Body of pancreas (tissue), 4 donors: ENCODE measurements around the gene ZNF133.

Experiments used
- CTCF ChIP-seq, 7 experiments: fragments of 450-650 bp in 4 of 7; fragments of 200-600 bp in 3 of 7; sonication (generic) in 3 of 7; IDR thresholded peaks; one replicate each; pipeline ENCODE4 v1.5.1; 2016 to 2019; ENCODE audit warnings: antibody characterized with exemption in 7 of 7
- POLR2A ChIP-seq, 3 donors: fragments of 450-650 bp; IDR thresholded peaks; one replicate each; pipeline ENCODE4 v1.6.1; 2016; ENCODE audit warnings: antibody characterized with exemption in 3 of 3, mild to moderate bottlenecking in 2 of 3

GRCh38 chr20:18267815-18268214 is 20.5 kb upstream of the ZNF133 start:
- TF ChIP-seq CTCF (IDR thresholded peaks at IDR 0.05) (no peak), POLR2A (IDR thresholded peaks at IDR 0.05) (no peak)
